T-helper 22 cell (primary cell): Measurements from ENCODE around the gene PLA2G4B.

ENCODE experiments used
- DNase-seq: peaks from one replicate; pipeline ENCODE4 v3.0.0-alpha.2; 2020; ENCODE audit warnings: low read depth

PLA2G4B gene

DNA sequence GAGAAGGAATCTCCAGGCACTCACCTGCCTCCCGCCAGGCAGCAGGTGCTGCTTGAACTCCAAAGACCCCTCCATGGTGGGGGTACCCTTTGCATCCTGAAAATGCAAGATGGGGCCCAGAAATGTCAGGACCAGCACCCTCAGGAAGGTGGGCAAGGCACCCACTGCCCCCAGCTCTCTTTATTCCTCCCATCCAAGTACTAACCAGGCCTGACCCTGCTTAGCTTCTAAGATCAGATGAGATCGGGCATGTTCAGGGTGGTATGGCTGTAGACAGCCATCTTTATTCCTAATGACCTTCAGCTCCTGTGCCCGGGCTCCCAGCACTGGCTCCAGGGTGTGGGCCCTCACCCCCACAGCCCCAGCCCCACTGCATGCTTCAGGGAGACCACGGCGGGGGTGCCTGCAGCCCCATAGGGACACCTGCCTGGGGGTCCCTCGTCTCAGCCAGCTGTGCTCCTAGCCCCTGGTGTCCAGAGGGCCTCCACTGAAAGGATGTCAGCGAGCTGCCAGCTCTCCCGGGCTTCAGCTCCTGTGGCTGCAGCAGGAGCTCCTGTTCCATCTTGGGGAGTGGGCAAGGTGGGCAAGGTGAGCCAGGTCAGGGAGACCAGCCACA lies 13.2 kb downstream of the PLA2G4B start:
- DNase-seq = no peak

DNA sequence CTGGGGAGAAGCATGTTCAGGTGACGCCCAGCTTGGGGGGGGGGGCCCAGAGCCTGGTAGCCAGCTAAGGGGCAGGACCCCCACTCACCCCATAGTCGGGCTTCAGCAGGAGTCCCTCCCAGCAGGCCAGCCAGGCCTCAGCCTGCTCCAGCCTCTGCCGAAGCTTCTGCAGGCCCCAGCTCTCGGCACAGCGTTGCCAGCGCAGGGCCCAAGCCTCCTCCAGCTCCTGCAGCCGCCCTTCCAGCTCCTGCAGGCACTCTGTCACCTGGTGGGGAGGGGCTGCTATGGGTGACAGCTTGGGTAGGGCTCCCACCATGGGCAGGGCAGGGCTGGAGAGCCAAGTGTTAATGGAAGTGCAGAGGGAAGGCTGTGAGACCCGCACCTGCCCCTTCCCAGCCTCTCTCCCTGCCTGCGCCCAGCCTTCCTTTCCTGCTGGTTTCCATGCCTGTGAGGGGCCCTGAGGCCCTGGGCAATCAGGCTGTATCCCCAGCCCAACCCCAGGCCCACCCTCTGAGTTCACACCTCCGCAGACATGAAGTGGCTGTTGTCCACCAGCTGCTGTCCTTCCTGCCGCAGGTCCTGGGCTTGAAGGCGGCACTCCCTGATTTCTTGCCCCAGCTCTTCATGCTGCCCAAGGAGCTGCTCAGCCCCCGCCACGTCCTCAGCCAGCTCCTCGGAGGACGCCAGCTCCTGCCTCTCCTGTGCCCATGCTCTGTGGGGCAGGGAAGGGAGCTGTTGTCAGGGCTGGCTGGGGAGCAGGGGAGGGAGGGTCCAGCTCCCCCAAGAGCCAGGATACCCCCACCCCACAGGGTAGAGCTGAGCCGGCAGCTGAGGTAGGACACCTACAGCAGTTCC lies 14.3 kb downstream of the PLA2G4B start:
- no peak for DNase-seq

DNA sequence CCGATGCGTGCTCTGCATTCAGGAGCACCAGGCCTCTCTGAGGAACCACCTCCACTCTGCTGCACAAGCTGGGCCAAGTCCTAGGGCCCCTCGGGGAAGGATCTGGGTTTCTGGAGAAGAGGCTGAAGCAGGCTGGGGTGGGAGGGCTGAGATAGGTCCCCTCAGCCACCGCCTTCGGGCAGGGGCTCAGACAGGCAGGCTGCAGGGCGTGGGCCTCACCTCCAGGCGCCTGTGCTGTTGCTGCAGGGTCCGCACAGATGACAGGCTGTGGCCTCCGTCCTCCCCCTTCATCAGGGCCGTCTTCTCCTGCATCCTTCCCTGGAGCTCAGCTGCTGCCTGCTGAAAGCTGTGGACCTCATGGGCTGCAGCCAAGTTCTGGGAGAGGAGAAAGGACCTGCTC lies 15.2 kb downstream of the PLA2G4B start:
- DNase-seq = no peak

DNA sequence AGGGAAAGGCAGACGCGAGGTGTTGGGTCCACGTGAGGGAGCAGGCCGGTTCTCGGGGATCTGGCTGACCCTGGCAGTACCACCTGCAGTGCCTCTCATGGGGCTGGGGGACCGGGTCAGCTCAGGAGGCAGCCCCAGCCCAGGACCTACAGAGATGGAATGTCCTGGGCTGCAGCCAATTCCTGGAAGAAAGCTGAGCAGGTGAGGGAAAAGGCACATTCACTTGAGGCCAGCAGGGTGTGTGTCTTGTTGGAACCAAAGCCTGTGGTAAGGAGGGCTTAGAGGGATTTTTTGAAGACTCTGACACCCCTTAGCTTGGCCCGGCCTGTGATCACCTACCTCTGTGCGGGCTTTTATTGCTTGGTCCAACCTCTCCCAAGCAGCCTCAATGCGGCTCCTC lies 15.8 kb downstream of the PLA2G4B start:
- no peak for DNase-seq

- no peak for DNase-seq
Measured at GRCh38 chr15:41855261-41855961, 16.8 kb downstream of the PLA2G4B start.

GRCh38 chr15:41856262-41856661 lies 17.6 kb downstream of the PLA2G4B start:
- DNase-seq = no peak

DNA sequence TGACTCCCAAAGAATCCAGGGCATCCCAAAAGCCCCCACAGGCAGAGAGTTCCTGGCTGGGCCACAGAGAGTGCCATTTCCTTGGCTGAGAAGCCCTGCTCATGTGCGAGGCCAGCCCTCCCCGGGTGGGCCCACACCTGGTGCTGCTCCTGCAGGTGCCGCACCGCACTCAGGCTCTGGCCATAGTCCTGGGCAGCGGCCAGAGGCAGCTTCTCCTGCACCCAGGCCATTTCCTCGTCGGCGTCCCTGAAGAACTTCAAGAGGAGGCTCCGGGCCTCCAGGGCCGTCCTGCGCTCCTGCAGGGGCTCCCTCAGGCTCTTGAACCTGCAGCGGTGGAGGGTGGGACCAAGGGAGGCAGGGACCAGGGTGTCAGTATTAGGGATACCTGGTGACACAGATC lies 18.1 kb downstream of the PLA2G4B start:
- no peak for DNase-seq

DNA sequence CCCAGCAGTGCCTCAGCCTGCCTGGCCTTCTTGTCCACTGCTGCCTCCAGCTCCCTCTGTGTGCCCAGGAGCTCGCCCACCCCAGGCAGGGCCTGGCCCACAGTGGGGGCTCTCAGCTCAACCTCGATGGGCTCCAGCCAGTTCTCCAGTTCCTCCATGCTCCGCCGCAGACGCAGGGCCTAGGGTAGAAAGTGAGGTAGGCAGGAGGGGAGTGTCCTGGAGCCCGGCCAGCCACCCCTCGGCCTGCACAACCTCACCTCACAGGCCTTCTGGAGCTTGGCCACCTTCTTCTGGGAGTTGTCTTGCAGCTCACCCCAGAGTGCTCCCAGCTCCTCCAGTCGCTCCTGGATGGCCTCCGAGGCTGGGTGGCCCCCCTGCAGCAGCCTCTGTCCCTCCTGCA lies 18.7 kb downstream of the PLA2G4B start:
- DNase-seq = no peak

GRCh38 chr15:41858756-41859155 lies 20.1 kb downstream of the PLA2G4B start:
- no peak for DNase-seq

DNA sequence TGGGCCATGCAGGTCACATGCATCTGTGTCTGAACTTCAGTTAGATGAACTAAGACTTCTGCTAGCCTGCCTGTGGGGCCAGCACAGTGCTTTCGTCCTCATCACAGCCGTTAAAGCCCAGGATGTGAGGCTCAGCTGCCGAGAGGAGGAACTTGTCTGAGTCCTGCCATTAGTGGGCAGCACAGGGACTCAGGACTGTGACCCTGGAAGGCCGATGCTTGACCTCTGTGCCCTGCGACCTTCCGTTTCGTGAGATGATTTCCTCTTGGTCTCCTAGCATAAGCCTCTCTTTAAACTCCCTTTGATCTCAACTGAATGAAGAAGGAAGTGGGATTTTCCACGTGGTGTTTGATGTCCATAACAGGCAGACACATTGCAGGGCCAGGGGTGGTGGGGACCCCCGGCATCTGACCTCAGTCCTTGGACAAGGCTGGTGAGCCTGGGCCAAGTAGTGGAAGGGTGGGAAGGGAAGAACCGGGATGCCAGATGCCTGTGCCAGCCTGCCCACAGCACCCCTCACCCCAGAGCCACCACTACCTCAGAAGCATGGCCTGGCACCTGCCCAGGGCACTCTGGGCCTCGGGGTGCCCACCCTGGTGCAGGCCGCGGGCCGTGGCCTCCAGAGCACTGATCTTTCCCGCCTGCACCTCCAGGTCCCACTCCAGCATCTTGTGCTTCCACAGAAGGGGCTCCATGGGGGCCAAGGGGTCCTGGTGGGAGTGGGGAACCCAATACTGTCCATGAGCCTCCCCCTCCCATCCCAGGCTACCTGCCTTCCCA lies 21.6 kb downstream of the PLA2G4B start:
- DNase-seq = no peak

DNA sequence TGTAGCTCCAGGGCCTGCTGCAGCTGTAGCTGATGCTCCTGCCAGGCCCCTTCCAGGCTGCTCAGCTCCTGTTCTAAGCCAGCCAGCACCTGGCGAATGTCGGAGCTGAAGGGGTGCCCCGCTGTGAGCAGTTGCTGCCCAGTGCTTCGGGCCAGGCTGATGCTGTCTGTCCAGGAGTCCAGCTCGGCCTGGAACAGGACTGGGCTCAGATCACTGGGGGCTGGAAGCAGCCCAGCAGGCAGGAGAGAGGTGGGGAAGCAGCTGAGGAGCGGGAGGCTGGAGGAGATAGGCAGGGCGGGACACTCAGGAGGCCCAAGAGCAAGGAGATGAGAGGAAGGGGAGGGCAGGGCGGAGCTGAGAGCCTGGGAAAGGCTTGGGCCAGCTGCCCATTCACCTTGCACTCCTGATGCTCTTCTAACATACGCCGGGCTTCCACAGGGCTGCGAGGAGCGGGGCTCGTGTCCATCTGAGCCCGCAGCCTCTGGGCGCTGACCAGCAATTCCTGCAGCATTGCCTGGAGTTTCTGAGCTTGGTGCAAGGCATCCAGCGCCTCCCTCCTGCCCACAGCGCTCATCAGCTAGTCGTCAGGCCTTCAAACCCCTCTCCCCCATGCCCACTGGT lies 23.2 kb downstream of the PLA2G4B start:
- DNase-seq = no peak

GRCh38 chr15:41862515-41863116 lies 24.0 kb downstream of the PLA2G4B start:
- DNase-seq = no peak

DNA sequence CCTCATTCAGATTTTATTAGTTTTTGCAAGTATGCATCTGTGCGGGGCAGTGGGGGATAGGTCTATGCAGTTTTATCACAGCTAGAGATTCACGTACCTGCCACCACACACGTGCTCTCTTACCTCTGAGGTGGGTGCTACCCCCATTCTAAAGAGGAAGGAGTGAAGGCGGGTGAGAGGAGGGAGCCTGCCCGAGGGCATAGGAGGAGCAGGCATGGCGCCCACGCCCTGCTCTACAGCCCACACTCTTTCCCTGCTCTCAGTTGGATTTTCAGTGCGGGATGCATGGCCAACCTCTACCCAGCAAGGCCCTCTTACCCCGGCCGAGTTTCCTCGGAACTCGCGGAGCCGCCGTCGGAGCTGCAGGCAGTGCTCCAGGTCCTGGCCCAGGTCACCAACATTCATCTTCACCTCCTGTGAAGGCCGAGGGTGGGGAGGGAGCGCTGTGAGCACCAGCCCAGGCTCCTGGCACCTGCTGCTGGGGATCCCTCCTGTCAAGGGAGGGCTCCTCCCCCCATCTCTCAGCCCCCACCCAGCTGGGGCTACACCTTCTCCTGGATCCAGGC lies 26.9 kb downstream of the PLA2G4B start:
- no peak for DNase-seq

GRCh38 chr15:41866263-41866703 lies 27.6 kb downstream of the PLA2G4B start:
- DNase-seq = no peak

GRCh38 chr15:41866872-41867579 lies 28.4 kb downstream of the PLA2G4B start:
- DNase-seq = no peak

DNA sequence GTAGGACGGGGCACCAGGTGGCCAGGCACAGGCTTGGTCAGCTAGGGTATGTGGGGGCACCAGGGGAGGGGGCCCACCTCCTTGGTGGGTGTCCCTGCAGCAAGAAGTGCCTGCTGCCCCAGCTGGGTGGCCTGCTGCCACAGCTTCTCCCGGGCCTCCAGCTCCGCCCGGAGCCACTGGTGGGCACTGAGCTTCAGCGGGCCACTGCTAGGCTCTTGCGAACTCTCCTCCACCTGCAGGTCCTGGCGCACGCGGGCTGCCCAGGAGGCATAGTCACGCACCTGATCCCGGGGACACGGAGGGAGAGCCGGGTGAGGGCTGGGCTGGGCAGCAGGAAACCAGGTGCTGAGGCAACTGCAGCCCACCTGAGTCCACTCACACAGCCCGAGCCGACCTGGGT lies 29.7 kb downstream of the PLA2G4B start:
- no peak for DNase-seq

- DNase-seq = no peak
Measured at GRCh38 chr15:41869770-41870688, 31.4 kb downstream of the PLA2G4B start.

DNA sequence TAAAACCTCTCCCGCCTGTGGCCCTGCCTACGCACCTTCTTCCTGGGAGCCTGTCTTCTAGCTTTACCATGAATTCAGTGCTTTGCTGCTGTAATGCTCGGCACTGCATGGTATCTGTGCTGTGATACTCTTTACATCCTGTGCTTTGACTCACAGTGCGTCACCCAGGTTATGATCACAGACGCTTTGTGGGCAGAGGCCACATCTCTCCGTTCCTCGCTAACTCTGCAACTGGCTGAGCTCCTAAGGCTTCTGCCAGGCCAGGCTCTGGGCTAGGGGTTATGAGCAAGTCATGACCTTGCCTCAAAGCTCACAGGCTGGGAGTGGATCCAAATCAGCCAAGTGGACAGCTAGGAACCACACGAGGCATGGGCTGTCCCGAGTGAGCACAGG lies 32.0 kb downstream of the PLA2G4B start:
- peak; percentile 48 for DNase-seq

DNA sequence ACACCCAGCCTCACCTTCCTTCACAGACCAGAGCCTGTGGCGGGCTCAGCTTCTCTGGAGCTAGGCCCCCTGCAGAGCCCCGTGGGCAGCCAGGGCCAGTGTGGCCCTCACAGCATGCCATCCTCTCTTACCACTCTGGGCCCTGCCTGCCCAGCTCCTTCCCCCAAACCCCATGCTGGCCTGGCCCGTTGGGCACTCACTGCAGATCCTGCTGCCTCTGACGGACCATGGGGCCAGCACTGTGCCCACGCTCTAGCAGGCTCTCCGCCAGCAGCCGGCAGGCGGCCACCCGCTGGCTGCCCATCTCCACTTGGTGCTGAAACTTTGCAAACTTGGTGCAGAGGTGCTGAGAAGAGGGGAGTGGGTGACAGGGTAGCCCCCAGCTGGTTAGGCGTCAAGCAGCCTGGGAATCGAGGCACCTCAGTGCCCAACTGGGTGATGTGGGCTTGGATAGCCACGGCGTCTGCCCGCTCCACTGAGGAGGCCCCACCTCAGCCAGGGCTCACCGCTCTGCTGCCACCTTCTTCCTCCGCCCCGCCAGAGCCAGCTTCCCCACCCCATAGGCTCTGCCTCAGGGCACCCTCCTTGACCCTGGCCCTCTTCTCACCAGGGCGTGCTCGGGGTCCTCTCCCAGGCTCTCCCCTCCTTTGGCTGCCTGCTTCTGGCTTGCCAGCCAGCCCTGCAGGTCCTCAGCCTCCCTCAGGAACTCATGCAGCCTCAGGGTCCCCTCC lies 32.7 kb downstream of the PLA2G4B start:
- DNase-seq = no peak
